ENCODE data around the gene NRG2. TPM values are rescaled to one million over a fixed set of nuclear protein-coding genes. Genes with fewer than 3 reads are reported as not detected.

The NRG2 gene
- total RNA-seq, 2 experiments from 2014 or later = not detected

DNA sequence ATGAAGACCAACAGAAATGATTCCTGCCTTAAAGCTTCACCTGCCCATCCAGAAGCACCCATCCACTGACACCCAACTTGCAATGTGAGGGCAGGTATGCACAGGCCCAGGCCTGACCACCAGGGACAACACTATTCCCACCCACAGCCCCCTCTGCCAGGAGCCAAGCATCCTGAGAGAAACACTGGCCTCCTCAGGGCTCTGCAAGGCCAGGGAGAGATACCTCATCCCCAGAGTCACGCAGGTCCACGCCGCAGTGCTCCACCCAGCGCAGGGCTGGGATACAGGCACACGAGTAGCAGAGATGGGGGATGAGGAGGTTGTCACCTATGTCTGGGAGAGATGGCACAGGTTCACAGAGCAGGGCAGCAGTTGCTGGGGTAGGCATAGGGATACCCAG, 148.1 kb downstream of the NRG2 start:
- no peaks in the 10 kb centered on the region for H3K36me3 Mint-ChIP-seq (ENCODE audit: low read depth)
- no peak overlapping the region for H3K4me3 Mint-ChIP-seq
- no peak for DNase-seq
- no peaks in the 10 kb centered on the region for H3K9me3 Mint-ChIP-seq
- H3K27me3 Mint-ChIP-seq (ENCODE audit: low read depth) = peaks cover 6% of the 10 kb centered on the region
- CTCF ChIA-PET = interaction anchor here (1.4 kb wide), 1 partner anchor 74 kb away, joined by 3 read pairs; no protein-coding TSS in a partner anchor
- no peaks in the 10 kb centered on the region for H3K4me1 Mint-ChIP-seq (ENCODE audit: low read depth)
- intact Hi-C loops (cut with micrococcal nuclease) = no loop called here
- no peak overlapping the region for H3K27ac Mint-ChIP-seq

DNA sequence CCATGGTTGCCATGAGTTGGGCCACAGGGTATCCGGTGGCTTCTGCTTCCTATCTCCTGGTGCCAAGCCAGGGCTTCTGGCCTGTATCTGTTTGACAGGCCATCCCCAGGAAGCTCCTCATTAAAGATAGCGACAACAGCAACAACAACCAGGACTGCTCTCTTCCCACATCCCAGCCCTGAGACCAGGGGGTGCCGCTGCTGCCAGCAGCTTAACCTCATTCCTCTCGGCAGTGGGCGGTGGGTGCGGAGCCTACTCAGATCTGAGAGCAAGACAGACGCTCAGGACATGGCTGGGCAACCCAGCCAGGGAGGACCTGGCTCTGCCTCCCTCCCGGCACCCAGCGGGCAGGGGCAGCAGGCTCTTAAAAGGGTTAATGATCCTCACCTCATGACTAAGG, 149.2 kb downstream of the NRG2 start:
- Mint-ChIP-seq H3K4me3 (no peak overlapping the region), H3K36me3 (ENCODE audit: low read depth) (no peaks in the 10 kb centered on the region), H3K9me3 (no peaks in the 10 kb centered on the region), H3K27me3 (ENCODE audit: low read depth) (peaks cover 4% of the 10 kb centered on the region), H3K27ac (no peak overlapping the region), H3K4me1 (ENCODE audit: low read depth) (no peaks in the 10 kb centered on the region)
- intact Hi-C loops (cut with micrococcal nuclease) = no loop called here
- no peak for DNase-seq
- CTCF ChIA-PET = interaction anchor here (1.4 kb wide), 1 partner anchor 75 kb away, joined by 6 read pairs; no protein-coding TSS in a partner anchor

DNA sequence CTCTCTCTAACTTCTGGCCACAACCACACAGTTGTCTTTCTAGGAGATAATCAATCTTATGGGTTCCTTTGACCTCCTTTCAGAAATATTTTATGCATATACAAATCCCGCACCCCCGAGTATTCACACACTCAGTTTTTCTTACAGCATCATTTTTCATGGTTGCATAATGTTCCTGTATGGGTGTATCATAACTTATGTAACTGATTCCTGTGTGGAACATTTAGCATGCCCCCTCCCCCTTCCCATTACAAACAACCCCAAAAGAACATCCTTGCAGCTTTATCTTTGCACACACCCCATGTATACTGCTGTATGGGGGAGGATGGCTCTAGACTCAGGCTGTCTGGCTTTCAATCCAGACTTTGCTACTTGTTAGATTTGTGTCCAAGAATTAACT, 153.7 kb downstream of the NRG2 start:
- Mint-ChIP-seq H3K27me3 (ENCODE audit: low read depth) (peaks cover 2% of the 10 kb centered on the region), H3K27ac (no peak overlapping the region), H3K36me3 (ENCODE audit: low read depth) (no peaks in the 10 kb centered on the region), H3K9me3 (no peaks in the 10 kb centered on the region), H3K4me1 (ENCODE audit: low read depth) (no peaks in the 10 kb centered on the region), H3K4me3 (no peak overlapping the region)
- intact Hi-C loops (cut with micrococcal nuclease) = no loop called here
- DNase-seq = no peak
- CTCF ChIA-PET = no interaction called here

GRCh38 chr5:139888370-139888769, 154.7 kb downstream of the NRG2 start:
- H3K27ac Mint-ChIP-seq = no peak overlapping the region
- peaks cover 2% of the 10 kb centered on the region for H3K27me3 Mint-ChIP-seq (ENCODE audit: low read depth)
- CTCF ChIA-PET = interaction anchor here (1.2 to 1.4 kb wide), 2 partner anchors 78 to 98 kb away, joined by 3 to 5 read pairs; no protein-coding TSS in a partner anchor
- H3K9me3 Mint-ChIP-seq = no peaks in the 10 kb centered on the region
- H3K4me1 Mint-ChIP-seq (ENCODE audit: low read depth) = no peaks in the 10 kb centered on the region
- intact Hi-C loops (cut with micrococcal nuclease) = no loop called here
- no peak overlapping the region for H3K4me3 Mint-ChIP-seq
- H3K36me3 Mint-ChIP-seq (ENCODE audit: low read depth) = no peaks in the 10 kb centered on the region
- no peak for DNase-seq

- CTCF ChIA-PET = interaction anchor here (1.1 kb wide), 1 partner anchor 11 kb away, joined by 3 read pairs; no protein-coding TSS in a partner anchor
- Mint-ChIP-seq H3K27ac (no peak overlapping the region), H3K4me1 (ENCODE audit: low read depth) (no peaks in the 10 kb centered on the region), H3K4me3 (no peak overlapping the region), H3K27me3 (ENCODE audit: low read depth) (peaks cover 2% of the 10 kb centered on the region), H3K36me3 (ENCODE audit: low read depth) (no peaks in the 10 kb centered on the region), H3K9me3 (no peaks in the 10 kb centered on the region)
- intact Hi-C loops (cut with micrococcal nuclease) = no loop called here
- DNase-seq = no peak
Measured at GRCh38 chr5:139886213-139886612, 156.9 kb downstream of the NRG2 start.

- CTCF ChIA-PET = interaction anchor here (1.1 kb wide), 1 partner anchor 11 kb away, joined by 3 read pairs; no protein-coding TSS in a partner anchor
- intact Hi-C loops (cut with micrococcal nuclease) = no loop called here
- Mint-ChIP-seq H3K4me3 (no peak overlapping the region), H3K4me1 (ENCODE audit: low read depth) (no peaks in the 10 kb centered on the region), H3K36me3 (ENCODE audit: low read depth) (no peaks in the 10 kb centered on the region), H3K27ac (no peak overlapping the region), H3K9me3 (no peaks in the 10 kb centered on the region), H3K27me3 (ENCODE audit: low read depth) (peaks cover 2% of the 10 kb centered on the region)
- no peak for DNase-seq
Measured at GRCh38 chr5:139885857-139886208, 157.3 kb downstream of the NRG2 start.

GRCh38 chr5:139885172-139885856, 157.8 kb downstream of the NRG2 start:
- Mint-ChIP-seq H3K4me3 (no peak overlapping the region), H3K9me3 (no peaks in the 10 kb centered on the region), H3K27me3 (ENCODE audit: low read depth) (peaks cover 1% of the 10 kb centered on the region), H3K4me1 (ENCODE audit: low read depth) (no peaks in the 10 kb centered on the region), H3K36me3 (ENCODE audit: low read depth) (no peaks in the 10 kb centered on the region), H3K27ac (no peak overlapping the region)
- CTCF ChIA-PET = interaction anchor here (1.1 kb wide), 1 partner anchor 10 kb away, joined by 3 read pairs; no protein-coding TSS in a partner anchor
- intact Hi-C loops (cut with micrococcal nuclease) = no loop called here
- no peak for DNase-seq

GRCh38 chr5:139884734-139885133, 158.4 kb downstream of the NRG2 start:
- Mint-ChIP-seq H3K9me3 (no peaks in the 10 kb centered on the region), H3K4me3 (no peak overlapping the region), H3K4me1 (ENCODE audit: low read depth) (no peaks in the 10 kb centered on the region), H3K27me3 (ENCODE audit: low read depth) (no peaks in the 10 kb centered on the region), H3K36me3 (ENCODE audit: low read depth) (no peaks in the 10 kb centered on the region), H3K27ac (no peak overlapping the region)
- intact Hi-C loops (cut with micrococcal nuclease) = no loop called here
- CTCF ChIA-PET = interaction anchor here (0.7 kb wide), 1 partner anchor 175 kb away, joined by 3 read pairs; no protein-coding TSS in a partner anchor
- no peak for DNase-seq

- Mint-ChIP-seq H3K27me3 (ENCODE audit: low read depth) (no peaks in the 10 kb centered on the region), H3K4me3 (no peak overlapping the region)
Measured at GRCh38 chr5:139884144-139884543, 159.0 kb downstream of the NRG2 start.

GRCh38 chr5:139882961-139883539, 160.0 kb downstream of the NRG2 start:
- Mint-ChIP-seq H3K9me3 (no peaks in the 10 kb centered on the region), H3K36me3 (ENCODE audit: low read depth) (no peaks in the 10 kb centered on the region), H3K27ac (no peak overlapping the region), H3K27me3 (ENCODE audit: low read depth) (no peaks in the 10 kb centered on the region), H3K4me1 (ENCODE audit: low read depth) (no peaks in the 10 kb centered on the region), H3K4me3 (no peak overlapping the region)
- intact Hi-C loops (cut with micrococcal nuclease) = no loop called here
- CTCF ChIA-PET = interaction anchor here (1.9 kb wide), 1 partner anchor 86 kb away, joined by 5 read pairs; no protein-coding TSS in a partner anchor
- no peak for DNase-seq

More at GRCh38 chr5:139884144-139884543, 159.0 kb downstream of the NRG2 start:
- DNase-seq = no peak
- CTCF ChIA-PET = interaction anchor here (0.7 kb wide), 1 partner anchor 176 kb away, joined by 3 read pairs; no protein-coding TSS in a partner anchor
- intact Hi-C loops (cut with micrococcal nuclease) = no loop called here
- Mint-ChIP-seq H3K4me1 (ENCODE audit: low read depth) (no peaks in the 10 kb centered on the region), H3K36me3 (ENCODE audit: low read depth) (no peaks in the 10 kb centered on the region), H3K9me3 (no peaks in the 10 kb centered on the region), H3K27ac (no peak overlapping the region)

DNA sequence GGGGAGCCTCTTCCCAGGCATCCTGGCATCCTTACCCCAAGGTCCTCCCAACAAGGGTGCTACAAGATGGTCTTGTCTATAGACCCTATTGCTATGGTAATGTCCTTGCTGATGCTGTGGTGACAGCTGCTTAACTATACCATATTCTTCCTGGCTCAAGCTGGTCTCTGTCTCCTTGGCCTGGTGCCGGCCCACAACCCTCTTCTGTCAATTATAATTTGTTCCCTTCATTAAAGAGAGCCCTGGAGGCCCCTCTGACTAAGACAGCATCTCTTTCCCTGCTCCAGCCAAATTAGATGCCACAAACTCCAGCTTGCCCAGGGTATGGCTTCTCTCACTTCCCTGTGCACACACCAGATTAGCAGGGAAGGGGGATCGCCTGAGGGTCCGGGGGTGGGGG, 160.8 kb downstream of the NRG2 start:
- no peak for DNase-seq
- no peak overlapping the region for H3K4me3 Mint-ChIP-seq
- CTCF ChIA-PET = interaction anchor here (1.9 kb wide), 1 partner anchor 86 kb away, joined by 5 read pairs; no protein-coding TSS in a partner anchor
- H3K27ac Mint-ChIP-seq = no peak overlapping the region
- no peaks in the 10 kb centered on the region for H3K9me3 Mint-ChIP-seq
- intact Hi-C loops (cut with micrococcal nuclease) = no loop called here
- no peaks in the 10 kb centered on the region for H3K36me3 Mint-ChIP-seq (ENCODE audit: low read depth)
- no peaks in the 10 kb centered on the region for H3K27me3 Mint-ChIP-seq (ENCODE audit: low read depth)
- H3K4me1 Mint-ChIP-seq (ENCODE audit: low read depth) = no peaks in the 10 kb centered on the region

DNA sequence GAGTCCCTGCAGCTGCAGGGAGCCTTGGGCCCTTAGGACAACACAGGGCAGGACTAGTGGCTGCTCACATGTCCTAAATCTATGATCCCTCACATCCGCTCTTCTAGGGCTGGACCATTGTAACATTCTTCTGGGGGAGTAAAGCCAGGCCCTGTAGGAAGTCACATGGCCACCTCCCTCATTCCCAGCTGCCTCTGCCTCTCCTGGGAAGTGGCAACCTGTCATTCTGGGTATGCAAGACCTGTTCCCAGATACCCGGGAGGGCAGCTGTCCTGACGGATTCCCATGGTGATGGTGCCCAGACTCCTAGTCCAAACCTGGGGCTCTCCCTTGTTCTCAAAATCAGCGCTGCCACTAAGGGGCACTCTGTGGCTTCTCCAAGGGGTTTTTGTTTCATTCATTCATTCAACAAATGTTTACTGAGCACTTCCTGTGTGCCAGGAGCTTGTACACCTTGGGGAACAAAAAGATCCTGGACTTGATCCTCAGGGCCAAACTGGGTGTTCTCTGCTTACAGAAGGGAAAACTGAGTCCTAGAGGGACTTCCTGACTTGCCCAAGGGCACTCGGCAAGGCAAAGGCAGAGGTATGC, 161.9 kb downstream of the NRG2 start:
- no peak overlapping the region for H3K27ac Mint-ChIP-seq
- peaks cover 3% of the 10 kb centered on the region for H3K4me1 Mint-ChIP-seq (ENCODE audit: low read depth)
- no peak for DNase-seq
- no peak overlapping the region for H3K4me3 Mint-ChIP-seq
- intact Hi-C loops (cut with micrococcal nuclease) = no loop called here
- H3K9me3 Mint-ChIP-seq = no peaks in the 10 kb centered on the region
- CTCF ChIA-PET = interaction anchor here (1.9 kb wide), 1 partner anchor 87 kb away, joined by 5 read pairs; no protein-coding TSS in a partner anchor
- no peaks in the 10 kb centered on the region for H3K27me3 Mint-ChIP-seq (ENCODE audit: low read depth)
- no peaks in the 10 kb centered on the region for H3K36me3 Mint-ChIP-seq (ENCODE audit: low read depth)

All from activated naive CD4-positive, alpha-beta T cell treated with anti-CD3 and anti-CD28 coated beads for 36 hours (primary cell).